Transverse colon (tissue), 3 donors: ENCODE results near the gene DPYSL5.

ENCODE experiments used
- POLR2A ChIP-seq: fragments of 450-650 bp; IDR thresholded peaks from one replicate; pipeline ENCODE4 v1.6.1; 2016; ENCODE audit warnings: antibody characterized with exemption, mild to moderate bottlenecking, moderate library complexity
- TF ChIP-seq, protein P1 (sequence below), 5 experiments: fragments of 200-600 bp in 3 of 5; fragments of 450-650 bp in 2 of 5; sonication (generic) in 3 of 5; IDR thresholded peaks; 1 replicate in 2 of 5; 2 replicates in 3 of 5; pipeline ENCODE4 v1.5.1; 2016 to 2017; ENCODE audit warnings: antibody characterized with exemption in 5 of 5, inconsistent platforms in 3 of 5, mild to moderate bottlenecking in 2 of 5, moderate library complexity in 1 of 5

DNA sequence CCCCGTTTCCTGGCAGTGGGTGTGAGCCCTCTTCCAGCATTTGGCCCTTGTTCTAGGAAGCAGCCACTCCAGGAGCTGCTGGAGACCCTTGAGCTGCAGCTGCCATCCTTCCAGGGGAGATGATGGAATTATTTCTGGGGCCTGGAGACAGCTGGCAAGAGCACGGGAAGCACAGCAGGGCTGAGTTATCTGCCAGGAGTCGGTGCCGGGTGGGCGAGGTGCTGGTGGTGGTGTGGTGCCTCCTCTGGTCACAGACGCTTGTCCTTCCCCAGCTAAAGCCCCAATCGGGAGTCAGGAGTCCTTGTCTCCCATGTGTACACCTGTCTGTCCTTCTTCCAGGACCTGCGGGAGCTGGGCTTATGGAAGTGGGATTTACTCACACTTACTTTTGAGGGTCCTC, 36.0 kb downstream of the DPYSL5 start:
- no peak for TF ChIP-seq POLR2A
- TF ChIP-seq, protein P1, sequence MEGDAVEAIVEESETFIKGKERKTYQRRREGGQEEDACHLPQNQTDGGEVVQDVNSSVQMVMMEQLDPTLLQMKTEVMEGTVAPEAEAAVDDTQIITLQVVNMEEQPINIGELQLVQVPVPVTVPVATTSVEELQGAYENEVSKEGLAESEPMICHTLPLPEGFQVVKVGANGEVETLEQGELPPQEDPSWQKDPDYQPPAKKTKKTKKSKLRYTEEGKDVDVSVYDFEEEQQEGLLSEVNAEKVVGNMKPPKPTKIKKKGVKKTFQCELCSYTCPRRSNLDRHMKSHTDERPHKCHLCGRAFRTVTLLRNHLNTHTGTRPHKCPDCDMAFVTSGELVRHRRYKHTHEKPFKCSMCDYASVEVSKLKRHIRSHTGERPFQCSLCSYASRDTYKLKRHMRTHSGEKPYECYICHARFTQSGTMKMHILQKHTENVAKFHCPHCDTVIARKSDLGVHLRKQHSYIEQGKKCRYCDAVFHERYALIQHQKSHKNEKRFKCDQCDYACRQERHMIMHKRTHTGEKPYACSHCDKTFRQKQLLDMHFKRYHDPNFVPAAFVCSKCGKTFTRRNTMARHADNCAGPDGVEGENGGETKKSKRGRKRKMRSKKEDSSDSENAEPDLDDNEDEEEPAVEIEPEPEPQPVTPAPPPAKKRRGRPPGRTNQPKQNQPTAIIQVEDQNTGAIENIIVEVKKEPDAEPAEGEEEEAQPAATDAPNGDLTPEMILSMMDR (IDR thresholded peaks at IDR 0.05): no peak
